Retinal pigment epithelial cell (primary cell): ENCODE data around the gene NFIB.

ENCODE experiments used
- DNase-seq: peaks from one replicate; pipeline ENCODE4 v3.0.0-alpha.2; 2010; ENCODE audit warnings: low read depth
- H3K4me3 ChIP-seq: 2 replicates; pipeline ENCODE4 v1.5.1; 2011; ENCODE audit warnings: mild to moderate bottlenecking, low read length, control low read depth, moderate library complexity
- TF ChIP-seq, protein P1 (sequence below): conservative IDR thresholded peaks from 2 replicates; pipeline ENCODE4 v1.5.1; 2011; ENCODE audit warnings: low read depth, low read length, control low read depth, inconsistent platforms

NFIB gene

DNA sequence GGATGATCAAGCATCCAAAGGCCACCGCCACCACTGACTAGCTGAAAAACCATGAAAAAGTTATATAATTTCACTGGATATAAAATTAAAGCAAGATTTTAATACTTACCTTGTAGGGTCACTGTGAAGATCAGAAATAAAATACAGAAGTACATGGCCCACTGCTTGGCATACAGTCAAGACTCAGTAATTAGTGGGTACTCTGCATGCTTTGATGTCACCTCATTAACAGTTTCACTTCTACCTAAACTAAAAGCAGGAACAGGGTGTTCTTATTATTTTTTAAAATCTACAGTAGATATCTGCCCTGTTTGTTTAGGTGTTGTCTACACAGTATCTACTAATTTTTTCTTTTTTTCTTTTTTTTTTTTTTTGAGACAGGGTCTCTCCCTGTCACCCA lies 66.4 kb downstream of the NFIB start:
- DNase-seq: no peak
- TF ChIP-seq, protein P1, sequence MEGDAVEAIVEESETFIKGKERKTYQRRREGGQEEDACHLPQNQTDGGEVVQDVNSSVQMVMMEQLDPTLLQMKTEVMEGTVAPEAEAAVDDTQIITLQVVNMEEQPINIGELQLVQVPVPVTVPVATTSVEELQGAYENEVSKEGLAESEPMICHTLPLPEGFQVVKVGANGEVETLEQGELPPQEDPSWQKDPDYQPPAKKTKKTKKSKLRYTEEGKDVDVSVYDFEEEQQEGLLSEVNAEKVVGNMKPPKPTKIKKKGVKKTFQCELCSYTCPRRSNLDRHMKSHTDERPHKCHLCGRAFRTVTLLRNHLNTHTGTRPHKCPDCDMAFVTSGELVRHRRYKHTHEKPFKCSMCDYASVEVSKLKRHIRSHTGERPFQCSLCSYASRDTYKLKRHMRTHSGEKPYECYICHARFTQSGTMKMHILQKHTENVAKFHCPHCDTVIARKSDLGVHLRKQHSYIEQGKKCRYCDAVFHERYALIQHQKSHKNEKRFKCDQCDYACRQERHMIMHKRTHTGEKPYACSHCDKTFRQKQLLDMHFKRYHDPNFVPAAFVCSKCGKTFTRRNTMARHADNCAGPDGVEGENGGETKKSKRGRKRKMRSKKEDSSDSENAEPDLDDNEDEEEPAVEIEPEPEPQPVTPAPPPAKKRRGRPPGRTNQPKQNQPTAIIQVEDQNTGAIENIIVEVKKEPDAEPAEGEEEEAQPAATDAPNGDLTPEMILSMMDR: no peak

DNA sequence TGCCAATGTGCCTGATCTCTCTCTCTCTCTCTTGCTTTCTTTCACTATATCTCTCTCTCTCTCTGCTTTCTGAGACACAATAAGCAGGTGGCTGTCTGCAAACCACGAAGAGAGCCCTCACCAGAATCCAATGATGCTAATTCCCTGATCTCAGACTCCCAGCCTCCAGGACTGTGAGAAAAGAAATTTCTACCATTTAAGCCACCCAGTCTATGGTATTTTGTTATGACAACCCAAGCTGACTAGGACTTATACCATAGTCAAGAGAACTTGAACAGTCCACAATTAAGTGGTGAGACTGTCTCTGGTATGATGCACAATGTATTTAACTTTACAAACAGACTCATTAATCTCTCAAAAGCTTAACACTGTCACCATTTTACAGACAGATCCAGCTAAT lies 67.0 kb downstream of the NFIB start:
- no peak overlapping the region for H3K4me3 ChIP-seq
- DNase-seq: no peak
- TF ChIP-seq, protein P1: no peak

More for the DNA sequence above, 66.4 kb downstream of the NFIB start:
- H3K4me3 ChIP-seq: no peak overlapping the region

DNA sequence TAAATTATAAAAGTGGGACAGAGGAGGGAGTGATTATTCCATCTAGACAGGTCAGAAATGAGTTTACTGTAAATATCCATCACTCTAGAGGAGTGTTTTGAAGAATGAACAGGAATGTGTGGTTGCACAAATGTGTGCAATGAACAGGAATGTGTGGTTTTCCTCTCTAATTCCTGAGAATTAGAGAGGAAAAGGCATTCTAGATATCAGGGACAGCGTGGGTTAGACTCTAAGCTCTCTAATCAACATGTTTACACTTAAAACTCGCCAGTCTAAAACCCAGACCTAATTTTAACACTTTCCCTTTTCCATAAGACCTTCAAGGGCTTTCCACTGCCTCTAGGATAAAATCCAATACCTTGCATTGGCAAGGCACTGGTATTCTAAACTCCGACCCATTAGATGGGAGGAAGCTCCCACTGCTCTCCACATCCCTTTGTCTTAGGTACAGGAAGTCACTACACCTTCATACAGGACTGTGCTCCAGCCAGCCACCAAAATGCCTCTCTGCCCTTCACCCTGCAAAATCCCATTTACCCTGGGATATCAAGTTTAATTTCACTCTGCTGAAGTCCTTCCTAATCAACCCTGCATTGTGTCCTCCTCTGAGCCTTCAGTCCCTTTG lies 67.9 kb downstream of the NFIB start:
- TF ChIP-seq, protein P1: no peak
- peak; percentile 75 for DNase-seq
- peak overlapping the region; percentile 1 for H3K4me3 ChIP-seq

DNA sequence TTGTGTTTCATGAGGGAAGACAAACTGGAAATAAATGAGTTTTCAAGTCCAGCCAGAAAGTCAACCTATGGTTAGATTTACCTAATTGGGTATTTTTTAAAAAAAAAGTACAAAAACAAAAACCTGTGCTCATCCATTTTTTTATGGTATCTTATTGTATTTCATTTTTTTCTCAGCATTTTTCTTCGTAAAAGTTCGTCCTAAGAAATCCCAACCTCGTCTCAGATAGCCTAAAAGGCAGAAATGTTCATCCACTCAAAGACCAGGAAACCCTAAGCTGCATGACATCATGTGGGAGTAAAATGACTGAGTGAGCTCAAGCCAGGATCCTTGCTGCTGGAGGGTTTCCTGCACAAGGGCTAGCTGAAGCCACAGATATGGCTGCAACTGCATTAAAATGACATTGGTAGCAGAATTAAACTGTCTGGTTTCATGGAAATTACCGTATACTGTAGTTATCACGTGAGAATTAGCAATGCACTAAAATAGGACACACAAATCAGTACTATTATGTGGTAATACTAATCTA lies 70.4 kb downstream of the NFIB start:
- no peak for DNase-seq
- no peak overlapping the region for H3K4me3 ChIP-seq
- TF ChIP-seq, protein P1: no peak

DNA sequence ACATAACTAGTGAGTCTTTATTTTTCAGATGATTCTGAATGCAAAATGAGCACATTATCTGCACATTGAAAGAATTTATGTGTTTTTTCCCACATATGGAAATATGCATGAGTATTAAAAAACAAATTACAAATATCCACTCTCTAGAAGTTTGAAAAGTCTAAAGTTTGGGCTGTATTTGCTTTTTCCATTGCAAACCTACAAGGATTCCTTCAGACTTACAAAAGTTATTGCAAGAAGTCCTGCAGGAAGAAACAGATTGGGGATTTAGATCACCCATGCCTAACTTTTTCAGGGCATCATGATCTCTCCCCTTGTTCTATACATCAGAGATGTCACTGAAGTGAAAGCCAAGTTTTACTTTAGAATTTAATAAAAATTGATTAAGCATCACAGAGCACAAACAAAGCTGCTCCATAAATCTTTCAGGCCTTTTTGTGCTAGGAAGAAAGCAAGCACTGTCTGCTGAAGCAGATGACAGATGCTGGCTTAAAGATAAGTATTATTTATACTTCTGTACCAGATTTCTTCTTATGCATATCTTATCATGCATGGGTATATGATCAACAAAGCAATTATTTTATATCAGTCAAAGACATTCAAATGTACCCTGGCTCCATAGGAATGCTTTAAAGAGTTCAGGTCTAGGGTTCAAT lies 71.7 kb downstream of the NFIB start:
- TF ChIP-seq, protein P1: no peak
- DNase-seq: no peak
- H3K4me3 ChIP-seq: no peak overlapping the region

DNA sequence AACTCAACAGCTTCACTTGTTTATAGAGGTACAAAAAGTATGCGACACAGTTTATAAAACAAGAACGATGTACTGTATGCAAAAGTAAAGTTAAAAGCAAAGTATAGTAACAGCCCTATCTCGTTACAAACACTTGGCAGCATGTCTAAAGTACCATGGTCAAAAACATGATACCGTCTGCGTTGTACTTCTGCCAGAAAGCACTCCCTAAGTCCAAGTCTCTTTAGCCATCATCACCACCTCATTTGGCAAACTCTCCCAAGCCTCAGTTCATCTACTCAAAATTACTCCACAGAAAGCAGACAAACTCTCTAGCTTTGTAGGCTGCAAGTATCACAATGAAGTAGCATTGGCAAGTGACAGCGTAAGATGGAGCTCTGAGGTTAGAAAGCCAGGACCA lies 73.4 kb downstream of the NFIB start:
- no peak for DNase-seq
- H3K4me3 ChIP-seq: no peak overlapping the region
- TF ChIP-seq, protein P1: no peak

DNA sequence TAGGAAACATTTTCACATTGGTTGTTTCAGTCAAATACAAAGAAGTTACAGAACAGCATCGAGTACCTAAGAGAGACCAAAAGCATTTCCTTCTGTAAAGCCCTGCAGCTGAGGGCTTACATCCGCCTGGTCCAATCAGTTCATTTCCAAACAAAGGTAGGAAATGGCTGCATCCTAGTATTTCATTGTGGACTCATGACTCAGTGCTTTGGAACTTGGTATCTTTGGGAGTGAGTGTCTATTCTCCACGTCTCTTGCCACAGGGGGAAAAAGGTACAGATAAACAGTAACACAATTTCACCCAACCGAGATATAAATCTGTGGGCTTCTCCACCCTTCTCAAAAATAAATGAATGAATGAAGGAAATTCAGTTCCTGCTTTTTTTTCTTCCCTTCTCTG lies 75.4 kb downstream of the NFIB start:
- TF ChIP-seq, protein P1: no peak
- no peak for DNase-seq
- H3K4me3 ChIP-seq: no peak overlapping the region
